HCT116 (cell line): Measurements from ENCODE around the gene COBL. TPM values are rescaled to one million over a fixed set of nuclear protein-coding genes. Genes with fewer than 3 reads are reported as not detected.
A peak's percentile ranks its signal among the peaks of the same experiment; 100 is the strongest.

Experiments used
- ATAC-seq: fragments of 200-7000 bp; cut with Tn5 transposase; 2 replicates; pipeline ENCODE4 v1.9.1; 2020; ENCODE audit warnings: mild to moderate bottlenecking, moderate library complexity
- BruUV-seq: library from RNA; stranded (reverse); fragments of 400-500 nt; replicated peaks from 2 replicates; lab custom pipeline; 2021; lab: Mats Ljungman, UMichigan
- CTCF ChIA-PET: fragments of 300-600 bp; sonication (Branson Sonifier 250); formaldehyde crosslinking; loops from one replicate; lab custom pipeline; 2021; ENCODE audit warnings: antibody characterized with exemption; lab: Charles Lee
- POLR2A ChIA-PET: fragments of 300-600, 350-600 bp; sonication (Branson Sonifier 250); formaldehyde crosslinking; loops from one replicate; lab custom pipeline; 2021; ENCODE audit warnings: antibody characterized with exemption; lab: Charles Lee
- RAD21 ChIA-PET, 2 experiments: fragments of 300-600 bp; sonication (Branson Sonifier 250); formaldehyde crosslinking; loops; one replicate each; lab custom pipeline; 2023; ENCODE audit warnings: low total read pairs in 2 of 2; ENCODE audit not compliant: uncharacterized antibody in 2 of 2, unreplicated experiment in 2 of 2, low non-redundant PET in 1 of 2; lab: Charles Lee
- DNase-seq: peaks from one replicate; pipeline ENCODE4 v3.0.0-alpha.2; 2010; ENCODE audit warnings: low read depth, low spot score
- H2AFZ ChIP-seq: fragments of 200-600 bp; shearing (Covaris generic), sonication (generic); 2 replicates; pipeline ENCODE4 v1.6.1; 2017; ENCODE audit warnings: low read depth, mixed run types, mixed read lengths, antibody characterized with exemption, low read length; ENCODE audit not compliant: poor library complexity, severe bottlenecking
- H3K27ac ChIP-seq: 2 replicates; pipeline ENCODE4 v1.5.1; 2012; ENCODE audit warnings: low read depth, low read length
- H3K27me3 ChIP-seq: fragments of 200-600 bp; sonication (generic); 2 replicates; pipeline ENCODE4 v1.6.1; 2016; ENCODE audit warnings: mixed run types, low read length, mixed read lengths; ENCODE audit not compliant: insufficient read depth
- H3K36me3 ChIP-seq, 2 experiments: fragments of 200-500 bp in 1 of 2; fragments of 200-600 bp in 1 of 2; sonication (Bioruptor generic) in 1 of 2; sonication (generic) in 1 of 2; 2 replicates each; pipeline versions ENCODE4 v1.5.1 to v1.6.1; 2014 to 2016; ENCODE audit warnings: low read length in 2 of 2, inconsistent platforms in 1 of 2, mixed read lengths in 1 of 2, mixed run types in 1 of 2; ENCODE audit not compliant: insufficient read depth in 2 of 2, control insufficient read depth in 1 of 2
- H3K4me1 ChIP-seq, 2 experiments: fragments of 200-600 bp in 1 of 2; sonication (generic) in 1 of 2; 2 replicates each; pipeline versions ENCODE4 v1.5.1 to v1.6.1; 2012 to 2017; ENCODE audit warnings: low read length in 2 of 2, inconsistent platforms in 1 of 2, mild to moderate bottlenecking in 1 of 2, mixed read lengths in 1 of 2, mixed run types in 1 of 2, moderate library complexity in 1 of 2; ENCODE audit not compliant: insufficient read depth in 2 of 2, control insufficient read depth in 1 of 2
- H3K4me2 ChIP-seq: fragments of 200-600 bp; sonication (generic); 2 replicates; pipeline ENCODE4 v1.6.1; 2017; ENCODE audit warnings: mixed run types, low read length, mixed read lengths
- H3K4me3 ChIP-seq, 2 experiments: fragments of 200-600 bp in 1 of 2; sonication (generic) in 1 of 2; replicated peaks in 1 of 2; 2 replicates each; pipeline ENCODE4 v1.5.1; 2011 to 2016; ENCODE audit warnings: low read length in 2 of 2, control low read depth in 1 of 2, low read depth in 1 of 2, mild to moderate bottlenecking in 1 of 2, mixed read lengths in 1 of 2, mixed run types in 1 of 2
- H3K79me2 ChIP-seq: fragments of 200-600 bp; sonication (generic); 2 replicates; pipeline ENCODE4 v1.6.1; 2017; ENCODE audit warnings: mild to moderate bottlenecking, mixed run types, low read length, moderate library complexity, mixed read lengths; ENCODE audit not compliant: insufficient read depth
- H3K9ac ChIP-seq: fragments of 200-600 bp; sonication (generic); 2 replicates; pipeline ENCODE4 v1.6.1; 2016; ENCODE audit warnings: low read length, mixed read lengths
- H3K9me2 ChIP-seq: fragments of 200-600 bp; sonication (generic), shearing (Covaris generic); 2 replicates; pipeline ENCODE4 v1.6.1; 2017; ENCODE audit warnings: mixed run types, mild to moderate bottlenecking, moderate library complexity; ENCODE audit not compliant: insufficient read depth
- H3K9me3 ChIP-seq, 2 experiments: fragments of 200-500 bp in 1 of 2; fragments of 200-600 bp in 1 of 2; sonication (Bioruptor generic) in 1 of 2; sonication (generic) in 1 of 2; 2 replicates each; pipeline ENCODE4 v1.6.1; 2014 to 2017; ENCODE audit warnings: low read length in 2 of 2, mixed read lengths in 2 of 2, inconsistent platforms in 1 of 2, low read depth in 1 of 2, mild to moderate bottlenecking in 1 of 2, mixed run types in 1 of 2, moderate library complexity in 1 of 2; ENCODE audit not compliant: control insufficient read depth in 1 of 2, insufficient read depth in 1 of 2
- H4K20me1 ChIP-seq: fragments of 200-600 bp; sonication (generic), shearing (Covaris generic); 2 replicates; pipeline ENCODE4 v1.6.1; 2017; ENCODE audit warnings: mixed run types, mild to moderate bottlenecking, moderate library complexity; ENCODE audit not compliant: insufficient read depth
- FOSL1 ChIP-seq: IDR thresholded peaks from 2 replicates; pipeline ENCODE4 v1.6.1; 2012; ENCODE audit warnings: low read depth
- POLR2A ChIP-seq: IDR thresholded peaks from 2 replicates; pipeline ENCODE4 v1.7.0; 2011; ENCODE audit warnings: borderline replicate concordance; ENCODE audit not compliant: insufficient read depth, insufficient read length; ENCODE audit errors: extremely low read depth
- RAD21 ChIP-seq: IDR thresholded peaks from 2 replicates; pipeline ENCODE4 v1.6.1; 2012; ENCODE audit warnings: low read depth, mild to moderate bottlenecking
- REST ChIP-seq: IDR thresholded peaks from 2 replicates; pipeline ENCODE4 v1.6.1; 2012; ENCODE audit warnings: low read depth
- SP1 ChIP-seq: IDR thresholded peaks from 2 replicates; pipeline ENCODE4 v1.6.1; 2012; ENCODE audit warnings: low read depth
- SRF ChIP-seq: IDR thresholded peaks from 2 replicates; pipeline ENCODE4 v1.6.1; 2012; ENCODE audit warnings: low read depth
- TCF7L2 ChIP-seq: IDR thresholded peaks from 2 replicates; pipeline ENCODE4 v1.7.0; 2011; ENCODE audit warnings: borderline replicate concordance, inconsistent platforms; ENCODE audit not compliant: insufficient read depth, insufficient read length; ENCODE audit errors: extremely low read depth
- ZNF274 ChIP-seq: fragments of 200-500 bp; sonication (Bioruptor generic); IDR thresholded peaks from 2 replicates; pipeline ENCODE4 v1.6.1; 2014; ENCODE audit warnings: mild to moderate bottlenecking, low read depth, low read length, inconsistent platforms
- intact Hi-C: fragments of 100-400 bp; cut with micrococcal nuclease; formaldehyde crosslinking; loops from 2 replicates; pipeline ENCODE4 v1.10.0; 2022
- total RNA-seq: library from RNA; stranded (reverse); gene quantifications from one replicate; pipeline ENCODE4 v1.2.1, GENCODE V29; 2021; ENCODE audit not compliant: unreplicated experiment
- TF ChIP-seq, protein P1 (sequence below): IDR thresholded peaks from 2 replicates; pipeline ENCODE4 v1.6.1; 2011; ENCODE audit warnings: mild to moderate bottlenecking, low read length, moderate library complexity; ENCODE audit not compliant: insufficient replicate concordance; ENCODE audit errors: extremely low read depth

COBL gene
- total RNA-seq, 1 experiment from 2014 or later: 19.3 TPM

DNA sequence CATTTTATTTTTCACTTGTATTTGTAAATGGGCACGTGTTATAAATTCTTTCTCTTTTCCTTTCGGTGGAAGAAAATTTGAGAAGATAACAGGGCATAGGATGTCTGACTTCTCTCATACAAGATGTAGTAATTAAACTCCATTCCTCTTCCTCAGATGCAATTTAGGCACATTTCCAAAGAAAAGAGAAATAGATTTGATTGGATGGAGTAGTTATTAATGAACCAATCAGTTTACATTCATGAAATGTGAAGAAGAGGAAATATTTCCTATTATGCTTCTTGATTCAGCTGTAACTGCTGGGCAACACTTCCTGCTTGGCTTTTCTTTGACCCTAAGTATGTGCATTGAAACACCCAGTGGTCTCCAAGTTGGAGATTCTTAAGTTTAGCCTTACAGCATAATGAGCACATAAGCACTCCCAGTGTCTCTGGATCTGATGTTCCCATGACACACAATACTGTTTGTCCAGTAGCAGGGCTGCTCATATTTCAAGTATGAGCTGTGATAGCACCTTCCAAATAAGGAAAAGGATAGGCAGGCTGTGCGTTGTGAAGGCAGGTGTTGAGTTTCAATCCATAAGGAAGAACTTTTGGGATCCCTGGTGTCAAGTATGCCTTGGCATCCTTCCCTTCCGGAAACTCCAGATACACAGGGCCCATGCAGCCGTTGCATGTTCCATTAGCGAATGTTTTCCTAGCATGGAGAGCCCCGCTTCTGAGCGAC lies 33.4 kb upstream of the COBL start:
- TF ChIP-seq ZNF274: no peak
- TF ChIP-seq SRF: peak; percentile 96
- TF ChIP-seq REST: no peak
- TF ChIP-seq TCF7L2: no peak
- TF ChIP-seq RAD21: no peak
- TF ChIP-seq SP1: 0 out of 2 replicates have a peak, but pooled peaks have one; percentile 22
- no peak for TF ChIP-seq FOSL1
- TF ChIP-seq, protein P1, sequence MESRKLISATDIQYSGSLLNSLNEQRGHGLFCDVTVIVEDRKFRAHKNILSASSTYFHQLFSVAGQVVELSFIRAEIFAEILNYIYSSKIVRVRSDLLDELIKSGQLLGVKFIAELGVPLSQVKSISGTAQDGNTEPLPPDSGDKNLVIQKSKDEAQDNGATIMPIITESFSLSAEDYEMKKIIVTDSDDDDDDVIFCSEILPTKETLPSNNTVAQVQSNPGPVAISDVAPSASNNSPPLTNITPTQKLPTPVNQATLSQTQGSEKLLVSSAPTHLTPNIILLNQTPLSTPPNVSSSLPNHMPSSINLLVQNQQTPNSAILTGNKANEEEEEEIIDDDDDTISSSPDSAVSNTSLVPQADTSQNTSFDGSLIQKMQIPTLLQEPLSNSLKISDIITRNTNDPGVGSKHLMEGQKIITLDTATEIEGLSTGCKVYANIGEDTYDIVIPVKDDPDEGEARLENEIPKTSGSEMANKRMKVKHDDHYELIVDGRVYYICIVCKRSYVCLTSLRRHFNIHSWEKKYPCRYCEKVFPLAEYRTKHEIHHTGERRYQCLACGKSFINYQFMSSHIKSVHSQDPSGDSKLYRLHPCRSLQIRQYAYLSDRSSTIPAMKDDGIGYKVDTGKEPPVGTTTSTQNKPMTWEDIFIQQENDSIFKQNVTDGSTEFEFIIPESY: no peak
- TF ChIP-seq POLR2A: no peak
- peak overlapping the region; percentile 79 for H2AFZ ChIP-seq
- H3K27me3 ChIP-seq: no peaks in the 10 kb centered on the region
- H3K9me2 ChIP-seq: no peaks in the 10 kb centered on the region
- no peaks in the 10 kb centered on the region for H3K9me3 ChIP-seq
- POLR2A ChIA-PET: no interaction called here
- peak overlapping the region; percentile 39 for H3K4me2 ChIP-seq
- no TSS peak for BruUV-seq
- no peak overlapping the region for H3K4me3 ChIP-seq
- no peaks in the 10 kb centered on the region for H4K20me1 ChIP-seq
- intact Hi-C loops: no loop called here
- H3K27ac ChIP-seq: no peak overlapping the region
- H3K79me2 ChIP-seq: no peaks in the 10 kb centered on the region
- ATAC-seq (peak; percentile 92), DNase-seq (peak; percentile 51)
- H3K4me1 ChIP-seq: peaks cover 7 to 12% of the 10 kb centered on the region in 2 experiments; a peak in 3 of 4 replicates
- CTCF ChIA-PET: interaction anchor here (0.6 to 1.5 kb wide), 4 partner anchors 17 to 189 kb away, joined by 3 to 6 read pairs (median 3); no protein-coding TSS in a partner anchor
- no peaks in the 10 kb centered on the region for H3K36me3 ChIP-seq
- RAD21 ChIA-PET: no interaction called here
- no peak overlapping the region for H3K9ac ChIP-seq
